ENCODE data around the gene PRKCA.

The PRKCA gene

GRCh38 chr17:66835476-66835875 lies 533.1 kb downstream of the PRKCA start:
- H3K36me3 ChIP-seq (ENCODE audit: insufficient read depth, low read length) = no peaks in the 10 kb centered on the region
- no peak overlapping the region for H3K9ac ChIP-seq (ENCODE audit: insufficient read length)
- H3K27ac ChIP-seq = no peak overlapping the region
- no peaks in the 10 kb centered on the region for H3K9me3 ChIP-seq (ENCODE audit: low read depth, low read length)
- peak overlapping the region; percentile 63; the same call in 1 of the 2 replicates for H3K4me3 ChIP-seq
- TF ChIP-seq POLR2AphosphoS5 (IDR thresholded peaks at IDR 0.05; ENCODE audit: borderline replicate concordance, low read depth, low read length) (no peak), FOXP2 (optimal IDR thresholded peaks at IDR 0.05; ENCODE audit: control extremely low read depth, extremely low read length, insufficient read depth) (no peak), EZH2 (IDR thresholded peaks at IDR 0.05) (no peak)
- DNase-seq (ENCODE audit: low read depth, low spot score) = no peak

- no peak for DNase-seq (ENCODE audit: low read depth, low spot score)
- no peaks in the 10 kb centered on the region for H3K9me3 ChIP-seq (ENCODE audit: low read depth, low read length)
- no peaks in the 10 kb centered on the region for H3K36me3 ChIP-seq (ENCODE audit: insufficient read depth, low read length)
- H3K9ac ChIP-seq (ENCODE audit: insufficient read length) = no peak overlapping the region
- no peak for TF ChIP-seq POLR2AphosphoS5 (IDR thresholded peaks at IDR 0.05; ENCODE audit: borderline replicate concordance, low read depth, low read length)
- no peak for TF ChIP-seq EZH2 (IDR thresholded peaks at IDR 0.05)
- no peak for TF ChIP-seq FOXP2 (optimal IDR thresholded peaks at IDR 0.05; ENCODE audit: control extremely low read depth, extremely low read length, insufficient read depth)
- H3K27ac ChIP-seq = no peak overlapping the region
- no peak overlapping the region for H3K4me3 ChIP-seq
Observed at GRCh38 chr17:66836063-66837005, 533.9 kb downstream of the PRKCA start.

DNA sequence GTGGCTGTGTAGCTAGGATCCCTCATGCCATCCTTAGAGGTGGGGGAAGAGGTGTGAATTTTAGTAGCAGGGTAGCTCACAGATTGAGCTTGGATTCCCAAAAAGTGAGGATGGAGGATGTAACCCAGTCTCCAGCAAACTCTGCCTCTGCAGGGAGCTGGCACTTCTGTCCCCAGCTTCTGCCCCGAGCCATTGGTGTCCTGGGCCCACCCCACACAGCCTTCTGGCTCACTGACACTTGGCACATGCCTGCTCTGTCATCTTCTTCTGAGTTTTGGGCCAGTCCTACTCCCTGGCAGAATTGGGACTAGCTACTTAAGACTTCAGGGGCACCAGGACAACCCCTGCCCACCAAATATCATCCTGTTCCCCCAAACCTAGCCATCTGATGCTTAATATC lies 534.8 kb downstream of the PRKCA start:
- H3K9ac ChIP-seq (ENCODE audit: insufficient read length) = no peak overlapping the region
- H3K36me3 ChIP-seq (ENCODE audit: insufficient read depth, low read length) = no peaks in the 10 kb centered on the region
- no peak overlapping the region for H3K27ac ChIP-seq
- TF ChIP-seq FOXP2 (optimal IDR thresholded peaks at IDR 0.05; ENCODE audit: control extremely low read depth, extremely low read length, insufficient read depth) = no peak
- no peak for TF ChIP-seq EZH2 (IDR thresholded peaks at IDR 0.05)
- TF ChIP-seq POLR2AphosphoS5 (IDR thresholded peaks at IDR 0.05; ENCODE audit: borderline replicate concordance, low read depth, low read length) = no peak
- no peak overlapping the region for H3K4me3 ChIP-seq
- H3K9me3 ChIP-seq (ENCODE audit: low read depth, low read length) = no peaks in the 10 kb centered on the region
- no peak for DNase-seq (ENCODE audit: low read depth, low spot score)

DNA sequence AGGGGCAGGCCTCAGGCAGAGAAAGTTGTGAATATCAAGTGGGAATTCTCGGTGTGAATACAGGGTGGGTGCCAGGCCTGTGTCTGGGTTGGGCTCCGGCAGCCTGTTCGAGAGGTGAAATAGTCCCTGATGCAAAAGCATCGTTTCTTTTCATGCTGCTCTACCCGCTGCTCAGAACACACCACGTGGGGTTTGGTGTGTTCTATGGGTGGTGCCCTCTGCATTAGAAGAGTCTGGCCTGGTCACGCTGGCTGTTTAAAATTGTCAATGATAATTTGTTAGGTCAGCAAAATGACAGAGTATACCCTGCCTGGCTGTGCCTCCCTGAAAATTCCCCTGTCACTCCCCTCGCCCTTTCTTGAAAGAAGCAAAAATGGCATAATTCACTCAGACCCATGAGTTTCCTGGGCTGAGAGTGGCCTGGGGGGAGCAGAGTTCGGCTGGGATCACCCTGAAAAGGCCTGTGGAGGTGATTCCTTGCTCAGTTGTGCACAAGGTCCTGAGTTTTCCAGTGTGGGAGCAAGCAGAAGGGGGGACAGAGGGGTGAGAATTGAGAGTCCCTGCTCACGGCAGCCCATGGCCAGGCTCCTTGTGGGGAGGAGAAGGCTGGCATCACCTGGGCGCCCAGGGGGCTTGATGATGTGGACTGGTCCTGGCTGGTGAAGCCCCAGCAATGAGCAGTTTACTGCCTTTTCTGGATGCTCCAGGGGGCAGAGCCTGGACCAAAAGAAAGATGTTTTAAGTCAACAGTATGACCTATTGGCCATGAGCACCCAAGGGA lies 535.7 kb downstream of the PRKCA start:
- TF ChIP-seq EZH2 (IDR thresholded peaks at IDR 0.05) (no peak), POLR2AphosphoS5 (IDR thresholded peaks at IDR 0.05; ENCODE audit: borderline replicate concordance, low read depth, low read length) (no peak), FOXP2 (optimal IDR thresholded peaks at IDR 0.05; ENCODE audit: control extremely low read depth, extremely low read length, insufficient read depth) (no peak)
- H3K9me3 ChIP-seq (ENCODE audit: low read depth, low read length) = no peaks in the 10 kb centered on the region
- no peak overlapping the region for H3K27ac ChIP-seq
- H3K9ac ChIP-seq (ENCODE audit: insufficient read length) = no peak overlapping the region
- H3K36me3 ChIP-seq (ENCODE audit: insufficient read depth, low read length) = no peaks in the 10 kb centered on the region
- DNase-seq (ENCODE audit: low read depth, low spot score) = no peak
- H3K4me3 ChIP-seq = no peak overlapping the region

DNA sequence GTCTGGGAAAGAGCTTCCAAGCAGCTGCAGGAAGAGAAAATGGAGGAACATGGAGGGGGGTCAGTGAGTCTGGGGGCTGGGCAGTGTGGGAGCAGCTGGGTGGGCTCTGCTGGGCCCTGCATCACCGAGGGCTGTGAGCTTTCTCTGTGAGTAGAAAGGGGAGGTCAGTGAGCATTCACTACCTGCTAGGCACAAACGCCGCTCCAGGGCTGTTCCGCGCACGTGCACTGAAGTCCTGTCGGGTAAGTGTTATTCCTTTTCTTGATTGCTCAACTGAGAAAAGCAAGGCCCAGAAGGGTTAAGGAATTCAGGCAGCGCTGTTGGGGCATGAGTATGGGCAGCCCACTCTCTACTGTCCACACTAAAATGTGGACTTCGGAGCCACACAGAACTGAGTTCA lies 537.2 kb downstream of the PRKCA start:
- Histone ChIP-seq H3K9me3 (ENCODE audit: low read depth, low read length) (no peaks in the 10 kb centered on the region), H3K36me3 (ENCODE audit: insufficient read depth, low read length) (no peaks in the 10 kb centered on the region), H3K9ac (ENCODE audit: insufficient read length) (no peak overlapping the region), H3K27ac (no peak overlapping the region), H3K4me3 (no peak overlapping the region)
- no peak for DNase-seq (ENCODE audit: low read depth, low spot score)
- TF ChIP-seq FOXP2 (optimal IDR thresholded peaks at IDR 0.05; ENCODE audit: control extremely low read depth, extremely low read length, insufficient read depth) (no peak), POLR2AphosphoS5 (IDR thresholded peaks at IDR 0.05; ENCODE audit: borderline replicate concordance, low read depth, low read length) (no peak), EZH2 (IDR thresholded peaks at IDR 0.05) (no peak)

DNA sequence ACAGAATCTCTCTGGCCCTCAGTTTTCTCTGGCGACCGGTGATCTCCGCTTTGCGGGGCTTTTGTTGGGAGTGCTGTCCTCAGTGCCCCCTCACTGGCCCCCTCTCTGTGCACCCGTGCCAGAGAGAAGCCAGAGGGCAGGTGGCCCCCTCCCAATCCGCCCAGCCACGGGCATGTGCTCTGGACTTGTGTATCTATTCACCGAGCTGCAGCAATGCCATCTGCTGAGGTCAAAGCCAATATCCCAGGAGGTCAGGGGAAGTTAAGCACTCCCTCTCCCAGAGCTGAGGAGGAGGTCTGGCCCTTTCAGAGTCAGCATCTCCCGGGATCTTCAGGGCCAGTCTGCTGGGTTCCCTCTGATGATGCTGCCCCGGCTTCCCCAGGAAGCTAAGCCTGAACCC lies 537.6 kb downstream of the PRKCA start:
- Histone ChIP-seq H3K27ac (no peak overlapping the region), H3K9me3 (ENCODE audit: low read depth, low read length) (no peaks in the 10 kb centered on the region), H3K9ac (ENCODE audit: insufficient read length) (no peak overlapping the region), H3K36me3 (ENCODE audit: insufficient read depth, low read length) (no peaks in the 10 kb centered on the region), H3K4me3 (no peak overlapping the region)
- DNase-seq (ENCODE audit: low read depth, low spot score) = no peak
- TF ChIP-seq EZH2 (IDR thresholded peaks at IDR 0.05) = no peak
- TF ChIP-seq POLR2AphosphoS5 (IDR thresholded peaks at IDR 0.05; ENCODE audit: borderline replicate concordance, low read depth, low read length) = no peak
- TF ChIP-seq FOXP2 (optimal IDR thresholded peaks at IDR 0.05; ENCODE audit: control extremely low read depth, extremely low read length, insufficient read depth) = no peak

GRCh38 chr17:66841328-66841727 lies 538.9 kb downstream of the PRKCA start:
- H3K27ac ChIP-seq = no peak overlapping the region
- H3K9ac ChIP-seq (ENCODE audit: insufficient read length) = no peak overlapping the region
- TF ChIP-seq FOXP2 (optimal IDR thresholded peaks at IDR 0.05; ENCODE audit: control extremely low read depth, extremely low read length, insufficient read depth) (no peak), EZH2 (IDR thresholded peaks at IDR 0.05) (no peak), POLR2AphosphoS5 (IDR thresholded peaks at IDR 0.05; ENCODE audit: borderline replicate concordance, low read depth, low read length) (no peak)
- no peak overlapping the region for H3K4me3 ChIP-seq
- no peaks in the 10 kb centered on the region for H3K9me3 ChIP-seq (ENCODE audit: low read depth, low read length)
- H3K36me3 ChIP-seq (ENCODE audit: insufficient read depth, low read length) = no peaks in the 10 kb centered on the region
- DNase-seq (ENCODE audit: low read depth, low spot score) = no peak

GRCh38 chr17:66841744-66842143 lies 539.3 kb downstream of the PRKCA start:
- no peak for DNase-seq (ENCODE audit: low read depth, low spot score)
- TF ChIP-seq POLR2AphosphoS5 (IDR thresholded peaks at IDR 0.05; ENCODE audit: borderline replicate concordance, low read depth, low read length) = no peak
- TF ChIP-seq EZH2 (IDR thresholded peaks at IDR 0.05) = no peak
- TF ChIP-seq FOXP2 (optimal IDR thresholded peaks at IDR 0.05; ENCODE audit: control extremely low read depth, extremely low read length, insufficient read depth) = no peak
- Histone ChIP-seq H3K27ac (no peak overlapping the region), H3K9me3 (ENCODE audit: low read depth, low read length) (no peaks in the 10 kb centered on the region), H3K4me3 (no peak overlapping the region), H3K9ac (ENCODE audit: insufficient read length) (no peak overlapping the region), H3K36me3 (ENCODE audit: insufficient read depth, low read length) (no peaks in the 10 kb centered on the region)

Data from SK-N-MC (cell line).